Eye (tissue), 1 donor: Measurements from ENCODE around the gene PLTP.
"Not testable (repeated sequence)": the region's sequence is repeated elsewhere in the genome, so short reads cannot be mapped to it uniquely, and the experiment has no call there.

Source experiments
- DNase-seq: peaks from one replicate; pipeline ENCODE4 v3.0.0-alpha.2; 2015

PLTP gene

DNA sequence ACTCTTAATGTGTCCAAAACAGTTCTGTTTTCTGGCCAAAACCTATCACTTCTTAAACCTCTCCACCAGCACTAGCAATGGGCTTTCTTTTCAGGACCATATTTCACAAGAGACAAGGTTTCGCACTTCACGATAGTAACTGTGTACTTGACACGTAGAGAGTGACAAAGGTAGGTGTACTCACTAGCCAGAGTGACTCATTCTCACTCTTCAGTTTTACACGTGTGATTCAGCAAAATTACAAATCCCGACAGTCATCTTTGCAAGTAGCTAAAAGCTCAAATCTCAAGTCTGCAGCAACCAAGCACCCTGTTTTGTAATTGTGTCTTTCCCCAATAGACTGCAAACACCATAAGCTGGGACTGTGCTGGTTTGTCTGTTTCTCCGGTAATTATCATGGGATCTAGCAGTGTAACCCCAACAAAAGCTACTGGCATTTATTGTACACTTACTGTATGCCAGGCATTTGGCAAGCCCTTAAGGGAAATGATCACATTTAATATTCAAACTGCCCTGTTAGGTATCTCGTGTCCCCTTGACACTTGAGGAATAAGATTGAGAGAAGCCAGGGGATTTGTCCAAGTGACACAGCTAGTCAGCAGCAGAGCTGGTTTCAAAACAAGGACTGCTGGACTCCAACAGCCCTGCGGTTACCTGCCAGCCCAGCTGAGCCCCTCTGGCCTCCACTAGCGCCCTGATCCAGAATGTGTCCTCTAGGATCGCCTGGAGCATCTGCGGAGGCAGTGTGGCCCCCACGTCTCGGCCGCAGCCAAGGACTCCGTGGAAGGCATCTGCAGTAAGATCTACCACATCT, 32.4 kb upstream of the PLTP start:
- DNase-seq, result no peak

DNA sequence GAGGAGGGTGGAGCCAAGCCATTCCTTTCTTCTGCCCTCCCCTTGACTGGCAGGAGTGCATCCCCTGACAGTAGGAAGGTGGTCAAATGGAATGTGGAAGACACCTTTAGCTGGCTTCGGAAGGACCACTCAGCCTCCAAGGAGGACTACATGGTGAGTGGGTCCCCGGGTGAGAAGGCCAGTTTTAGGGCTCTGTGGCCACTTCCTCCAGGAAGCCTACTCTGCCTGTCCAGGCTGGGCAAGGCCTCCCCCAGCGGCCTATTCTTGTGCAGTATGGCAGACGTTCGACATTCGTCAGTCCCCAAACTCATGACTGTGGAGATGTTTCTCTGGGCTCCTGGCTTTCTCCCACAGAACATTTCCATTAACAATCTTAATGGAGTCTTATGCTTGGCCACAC, 31.7 kb upstream of the PLTP start:
- no peak for DNase-seq

DNA sequence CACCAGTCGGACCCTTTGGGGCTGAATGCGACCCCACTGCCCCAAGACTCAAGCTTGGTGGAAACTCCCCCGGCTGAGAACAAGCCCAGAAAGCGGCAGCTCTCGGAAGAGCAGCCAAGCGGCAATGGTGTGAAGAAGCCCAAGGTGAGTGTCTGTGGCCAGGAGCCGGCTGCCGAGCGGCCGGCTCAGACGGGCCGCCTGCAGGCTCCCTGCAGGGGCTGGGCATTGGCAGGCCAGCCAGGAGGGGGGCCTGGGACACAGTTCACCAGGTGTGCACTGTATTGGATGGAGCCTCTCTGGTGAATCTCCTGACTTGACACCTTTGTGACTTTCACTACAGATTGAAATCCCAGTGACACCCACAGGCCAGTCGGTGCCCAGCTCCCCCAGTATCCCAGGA, 28.5 kb upstream of the PLTP start:
- DNase-seq, result no peak

DNA sequence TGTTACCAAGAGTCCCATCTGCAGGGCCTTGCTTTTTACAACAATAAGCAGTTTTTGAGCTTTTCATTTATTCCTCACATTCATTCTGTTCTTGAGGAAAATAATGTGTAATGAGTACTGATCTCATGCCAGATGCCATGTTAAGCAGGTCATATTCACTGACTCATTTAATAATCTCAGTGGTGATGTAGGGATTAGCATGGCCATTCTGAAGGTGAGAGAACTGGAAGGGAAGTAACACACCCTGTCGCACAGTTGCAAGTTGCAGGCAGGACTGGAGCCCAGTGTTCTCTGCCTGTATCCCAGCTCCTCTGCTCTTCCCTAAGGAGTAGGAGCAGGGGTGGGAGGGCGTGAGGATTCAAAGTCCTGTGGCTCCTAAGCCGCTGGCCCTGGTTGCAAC, 28.1 kb upstream of the PLTP start:
- no peak for DNase-seq

DNA sequence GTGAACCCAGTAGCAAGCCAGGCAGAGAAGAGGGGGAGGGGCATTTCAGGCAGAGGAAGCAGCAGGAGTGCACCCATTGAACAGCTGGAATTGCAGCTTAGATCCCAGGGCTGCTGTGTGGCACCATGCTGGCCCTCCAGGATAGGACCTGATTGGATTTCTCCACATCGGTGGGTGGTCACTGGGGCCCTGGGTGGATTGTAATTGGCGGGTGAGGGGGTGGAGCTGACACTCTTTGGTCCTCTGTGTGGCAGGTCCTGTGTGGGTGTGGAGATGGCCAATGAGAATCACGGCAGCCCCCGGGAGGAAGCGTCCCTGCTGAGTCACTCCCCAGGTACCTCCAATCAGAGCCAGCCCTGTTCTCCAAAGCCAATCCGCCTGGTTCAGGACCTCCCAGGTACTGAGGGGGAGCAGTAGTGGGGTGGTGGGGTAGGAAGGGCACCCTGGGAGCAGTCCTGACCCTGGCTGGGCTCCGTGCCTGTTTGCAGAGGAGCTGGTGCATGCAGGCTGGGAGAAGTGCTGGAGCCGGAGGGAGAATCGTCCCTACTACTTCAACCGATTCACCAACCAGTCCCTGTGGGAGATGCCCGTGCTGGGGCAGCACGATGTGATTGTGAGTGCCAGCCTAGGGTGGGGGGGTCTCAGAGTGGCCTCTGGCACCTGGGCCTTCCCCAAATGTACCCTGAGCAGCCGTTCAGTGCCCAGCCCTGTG, 26.9 kb upstream of the PLTP start:
- no peak for DNase-seq

DNA sequence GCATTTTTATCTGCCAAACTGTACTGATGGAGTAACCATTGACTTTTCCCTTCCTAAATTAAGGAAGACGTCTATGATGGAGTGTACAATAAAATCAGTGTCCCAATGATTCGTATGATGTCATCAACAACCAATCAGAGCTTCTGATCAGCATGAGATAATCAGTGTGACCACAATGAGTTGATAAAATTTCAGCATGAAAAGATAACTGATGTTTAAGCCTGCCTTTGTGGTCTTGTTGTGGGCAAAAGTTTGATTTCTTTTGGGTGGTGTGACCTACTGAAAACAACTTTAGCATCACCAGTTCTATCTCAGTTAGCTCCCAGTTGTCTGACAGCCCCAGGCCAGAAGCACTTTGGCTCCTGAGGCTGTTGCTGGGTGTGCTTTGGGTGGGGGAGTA, 25.8 kb upstream of the PLTP start:
- no peak for DNase-seq

DNA sequence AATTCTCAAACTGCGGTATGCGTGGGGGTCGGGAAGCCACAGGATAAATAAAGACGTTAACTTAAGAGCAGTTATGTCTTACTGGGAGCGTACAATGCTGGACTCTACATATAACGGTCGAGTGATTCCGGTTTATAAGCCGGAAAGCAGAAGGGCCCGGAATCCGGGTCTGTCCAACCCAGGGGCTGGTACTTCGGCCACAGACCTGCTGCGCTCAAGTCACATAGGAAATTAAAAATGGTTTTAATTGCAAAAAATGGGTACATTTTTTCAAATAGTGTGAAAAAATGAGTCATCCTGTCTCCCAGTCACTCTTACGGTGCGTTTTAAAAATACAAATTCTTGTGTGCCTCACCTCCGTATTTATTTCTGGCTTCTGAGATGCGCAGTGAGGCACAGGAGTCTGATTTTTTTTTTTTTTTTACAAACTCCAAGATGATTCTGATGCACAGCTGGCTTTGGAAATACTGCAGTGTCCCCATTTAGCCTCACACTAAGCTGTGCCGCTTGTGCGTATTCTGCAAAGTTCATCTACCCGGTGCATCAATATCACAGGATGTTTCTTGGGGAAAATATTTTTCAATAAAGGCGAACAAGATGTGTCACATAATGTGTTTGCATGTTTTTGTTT, 23.6 kb upstream of the PLTP start:
- no peak for DNase-seq

DNA sequence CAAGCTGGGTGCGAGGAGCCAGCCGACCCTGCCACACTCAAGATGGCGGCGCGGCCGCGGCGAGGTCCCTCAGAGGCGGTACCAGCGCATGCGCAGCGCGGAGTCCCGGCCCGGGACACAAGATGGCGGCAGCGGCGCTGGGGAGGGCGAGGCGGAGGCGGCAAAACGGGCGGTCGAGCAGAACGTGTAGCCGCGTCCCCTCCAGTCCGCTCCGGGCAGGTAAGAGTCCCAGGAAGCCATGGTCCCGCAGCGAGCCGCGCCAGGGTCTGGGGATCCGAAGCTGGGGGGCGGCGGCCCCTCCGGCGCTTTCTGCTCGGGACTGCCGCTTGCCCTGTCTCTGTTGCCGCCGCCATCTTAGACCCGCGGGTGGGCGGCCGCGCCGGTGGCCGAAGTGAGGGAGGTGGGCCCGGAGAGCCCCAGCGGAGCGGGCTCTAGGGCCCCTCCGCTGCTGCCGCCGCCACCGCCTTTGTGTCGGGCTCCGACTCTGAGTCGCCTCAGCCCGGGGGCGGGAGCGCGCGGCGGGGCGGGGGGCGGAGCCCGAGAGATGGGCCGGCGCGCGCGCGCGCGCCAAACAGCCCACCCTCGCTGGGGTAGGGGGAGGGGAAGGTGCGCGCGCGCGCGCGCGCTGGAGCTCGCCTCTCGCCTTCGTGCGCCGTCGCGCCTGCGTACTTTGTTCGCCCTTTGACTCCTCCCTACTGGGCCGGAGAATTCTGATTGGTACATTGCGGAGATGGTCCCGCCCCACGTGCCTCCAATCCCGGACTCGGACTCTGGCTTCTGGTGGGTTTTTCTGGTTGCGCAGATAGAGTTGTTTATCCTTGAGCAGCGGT, 22.8 kb upstream of the PLTP start, which contains the start of gene PCIF1:
Gene PCIF1, plus strand, starts transcription at position 98 of the 830 bp plus-strand sequence. CDS start 4,317 bp downstream, outside the sequence.
- DNase-seq, result peak; percentile 100

DNA sequence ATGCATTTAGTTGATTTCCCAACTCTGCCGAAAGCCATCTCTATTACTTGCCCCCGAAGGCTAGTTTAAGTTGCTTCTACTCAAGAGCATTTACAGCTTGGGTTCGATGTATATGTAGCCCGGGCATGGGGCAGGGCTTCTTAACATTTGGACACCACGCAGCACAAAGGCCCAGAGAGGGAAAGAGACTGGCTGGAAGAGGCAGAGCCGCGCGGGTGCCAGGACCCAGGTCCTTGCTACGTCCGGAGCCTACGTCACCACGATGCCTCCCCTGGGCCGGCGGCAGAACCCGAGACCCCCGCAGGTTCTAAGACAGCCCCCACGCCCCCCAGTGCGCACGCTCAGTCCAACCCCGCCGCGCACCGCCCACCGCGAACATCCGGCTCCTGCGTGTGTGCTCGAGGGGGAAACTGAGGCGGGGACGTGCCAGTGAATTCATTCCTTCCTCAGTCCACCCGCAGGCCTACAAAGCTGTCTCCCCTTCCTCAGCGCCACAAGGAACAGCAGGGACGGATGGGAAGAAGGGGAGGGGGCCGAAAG, 22.2 kb upstream of the PLTP start:
- DNase-seq, result no peak

DNA sequence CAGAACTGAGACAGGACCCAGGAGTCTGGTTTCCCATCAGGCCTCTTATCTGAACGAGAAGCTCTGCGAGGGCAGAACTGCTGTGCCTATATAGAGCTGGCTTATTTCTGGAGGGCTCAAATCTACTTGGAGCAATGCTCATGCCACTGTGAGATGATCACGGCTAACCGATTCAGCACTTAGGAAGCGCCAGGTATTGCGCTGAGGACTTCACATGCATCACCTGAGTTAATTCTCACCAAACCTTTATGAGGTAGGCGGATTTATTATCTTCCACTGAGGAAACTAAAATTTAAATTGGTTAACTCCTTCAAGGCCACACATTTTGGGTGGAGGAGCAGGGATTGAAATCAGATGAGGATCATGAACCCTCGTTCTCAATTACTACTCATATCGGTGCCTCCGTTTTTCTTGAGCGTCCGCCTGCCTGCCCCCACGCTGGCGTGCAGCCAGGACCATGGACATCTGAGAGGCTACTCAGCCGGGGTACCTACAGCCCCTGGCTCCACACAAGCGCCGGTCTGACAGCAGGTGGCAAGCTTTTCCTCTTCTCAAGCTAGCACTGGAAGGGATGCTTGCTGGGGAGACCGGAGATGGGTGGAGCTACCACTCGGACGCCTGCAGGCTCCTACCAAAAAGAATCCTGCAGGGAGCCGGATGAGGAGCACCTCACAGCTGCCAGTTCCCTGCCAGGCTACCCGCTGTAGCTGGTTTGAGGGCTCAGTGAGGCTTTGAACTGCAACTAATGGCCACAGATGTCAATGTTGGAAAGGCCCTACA, 21.5 kb upstream of the PLTP start:
- DNase-seq, result peak; percentile 84

DNA sequence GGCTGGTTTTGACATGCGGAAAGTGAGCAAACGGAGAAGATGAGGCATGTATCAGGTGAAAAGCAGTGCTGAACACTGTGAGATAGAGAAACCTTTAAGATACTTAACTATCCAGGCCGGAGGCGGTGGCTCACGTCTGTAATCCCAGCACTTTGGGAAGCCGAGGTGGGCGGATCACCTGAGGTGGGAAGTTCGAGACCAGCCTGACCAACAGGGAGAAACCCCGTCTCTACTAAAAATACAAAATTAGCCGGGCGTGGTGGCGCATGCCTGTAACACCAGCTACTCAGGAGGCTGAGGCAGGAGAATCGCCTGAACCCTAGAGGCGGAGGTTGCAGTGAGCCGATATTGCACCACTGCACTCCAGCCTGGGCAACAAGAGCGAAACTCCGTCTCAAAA, 19.7 kb upstream of the PLTP start:
- not testable (repeated sequence) for DNase-seq

DNA sequence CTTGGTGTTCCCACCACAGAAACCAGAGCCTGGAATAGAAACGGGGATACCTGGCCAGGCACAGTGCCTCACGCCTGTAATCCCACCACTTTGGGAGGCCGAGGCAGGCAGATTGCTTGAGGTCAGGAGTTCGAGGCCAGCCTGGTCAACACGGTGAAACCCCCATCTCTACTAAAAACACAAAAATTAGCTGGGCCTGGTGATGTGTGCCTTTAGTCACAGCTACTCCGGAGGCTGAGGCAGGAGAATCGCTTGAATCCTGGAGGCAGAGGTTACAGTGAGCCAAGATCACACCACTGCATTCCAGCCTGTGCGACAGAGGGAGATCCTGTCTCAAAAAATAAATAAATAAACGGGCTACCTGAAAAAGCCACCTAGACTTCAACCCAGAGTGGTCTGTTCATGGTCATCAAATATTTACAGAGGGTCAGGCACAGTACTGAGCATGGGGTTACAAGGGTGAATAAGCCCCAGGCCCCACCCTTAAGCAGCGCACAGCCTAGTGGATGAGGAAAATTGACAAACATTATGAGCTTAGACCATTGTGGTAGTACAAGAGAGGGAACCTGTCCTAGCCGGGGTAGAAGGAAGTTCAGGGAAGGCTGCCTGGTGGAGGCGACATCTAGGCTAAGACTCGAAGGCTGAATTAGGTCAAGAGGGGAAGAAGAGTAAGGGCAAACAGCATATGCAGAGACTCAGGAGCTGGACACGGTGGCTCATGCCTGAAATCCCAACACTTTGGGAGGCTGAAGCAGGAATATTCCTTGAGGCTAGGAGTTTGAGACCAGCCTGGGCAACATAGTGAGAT, 15.3 kb upstream of the PLTP start:
- no peak for DNase-seq

DNA sequence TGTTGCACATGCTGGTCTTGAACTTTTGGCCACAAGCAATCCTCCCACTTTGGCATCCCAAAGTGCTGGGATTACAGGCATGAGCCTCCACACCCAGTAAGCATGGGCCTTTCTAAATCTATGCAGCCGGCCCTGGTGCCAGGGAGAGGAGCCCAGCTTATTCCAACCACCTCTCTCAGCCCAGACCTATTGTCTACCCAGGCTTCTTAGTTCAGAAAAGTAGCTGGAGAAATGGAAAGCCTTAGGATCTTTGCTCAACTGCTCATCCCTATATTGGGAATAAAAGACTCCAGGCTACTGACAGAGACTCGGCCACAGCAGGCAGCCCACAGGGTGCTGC, 14.7 kb upstream of the PLTP start:
- DNase-seq, result no peak

DNA sequence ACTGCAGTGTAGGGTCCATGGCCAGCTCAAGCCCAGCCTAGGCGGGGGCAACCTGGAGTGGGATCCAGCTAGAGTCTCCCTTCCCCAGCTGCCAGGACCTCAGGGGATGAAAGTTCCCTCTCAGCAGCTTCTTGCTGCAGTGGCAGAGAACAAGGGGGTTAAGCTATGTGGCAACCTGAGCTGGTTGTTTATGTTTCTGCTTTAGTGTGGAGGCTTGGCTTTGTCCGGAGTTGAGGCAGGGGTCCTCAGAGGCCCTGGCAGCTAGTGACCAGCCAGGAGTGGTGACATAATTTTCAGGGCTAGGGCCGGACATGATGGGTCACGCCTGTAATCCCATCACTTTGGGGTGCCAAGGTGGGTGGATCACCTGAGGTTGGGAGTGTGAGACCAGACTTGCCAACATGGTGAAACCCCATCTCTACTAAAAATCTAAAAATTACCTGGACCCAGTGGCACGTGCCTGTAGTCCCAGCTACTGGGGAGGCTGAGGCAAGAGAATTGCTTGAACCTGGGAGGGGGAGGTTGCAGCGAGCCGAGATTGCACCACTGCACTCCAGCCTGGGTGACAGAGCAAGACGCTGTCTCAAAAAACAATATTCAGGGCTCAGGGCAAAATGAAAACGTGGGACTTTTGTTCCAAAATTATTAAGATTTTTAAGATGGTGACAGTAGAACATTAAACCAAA, 14.0 kb upstream of the PLTP start:
- DNase-seq, result no peak

DNA sequence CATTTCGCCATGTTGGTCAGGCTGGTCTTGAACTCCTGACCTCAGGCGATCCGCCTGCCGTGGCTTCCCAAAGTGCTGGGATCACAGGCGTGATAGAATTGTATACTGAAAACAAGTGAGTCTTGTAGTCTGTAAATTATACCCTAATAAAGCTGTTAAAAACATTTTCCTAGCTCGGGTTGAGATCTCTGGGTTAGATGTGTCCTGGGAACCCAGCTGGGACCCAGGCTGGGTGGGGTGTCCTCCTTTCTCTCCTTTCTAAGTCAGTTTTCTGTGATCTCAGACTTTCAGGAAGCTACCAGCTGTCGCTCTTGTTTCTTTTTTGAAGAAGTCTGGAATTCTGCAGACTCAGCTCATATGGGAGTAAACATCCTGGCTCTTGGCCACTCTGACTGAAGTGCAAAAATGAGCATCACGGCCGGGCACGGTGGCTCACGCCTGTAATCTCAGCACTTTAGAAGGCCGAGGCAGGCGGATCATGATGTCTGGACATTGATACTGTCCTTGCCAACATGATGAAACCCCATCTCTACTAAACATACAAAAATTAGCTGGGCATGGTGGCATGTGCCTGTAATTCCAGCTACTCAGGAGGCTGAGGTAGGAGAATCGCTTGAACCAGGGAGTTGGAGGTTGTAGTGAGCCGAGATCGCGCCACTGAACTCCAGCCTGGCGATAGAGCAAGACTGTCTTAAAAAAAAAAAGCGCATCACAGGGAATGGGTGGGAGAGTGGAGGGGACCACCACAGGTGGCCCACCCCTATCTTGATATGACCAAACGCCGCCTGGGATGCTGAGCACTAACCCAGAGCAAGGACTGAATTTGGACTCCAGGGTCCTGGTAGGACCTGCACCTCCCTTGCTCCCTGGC, 12.7 kb upstream of the PLTP start:
- no peak for DNase-seq

DNA sequence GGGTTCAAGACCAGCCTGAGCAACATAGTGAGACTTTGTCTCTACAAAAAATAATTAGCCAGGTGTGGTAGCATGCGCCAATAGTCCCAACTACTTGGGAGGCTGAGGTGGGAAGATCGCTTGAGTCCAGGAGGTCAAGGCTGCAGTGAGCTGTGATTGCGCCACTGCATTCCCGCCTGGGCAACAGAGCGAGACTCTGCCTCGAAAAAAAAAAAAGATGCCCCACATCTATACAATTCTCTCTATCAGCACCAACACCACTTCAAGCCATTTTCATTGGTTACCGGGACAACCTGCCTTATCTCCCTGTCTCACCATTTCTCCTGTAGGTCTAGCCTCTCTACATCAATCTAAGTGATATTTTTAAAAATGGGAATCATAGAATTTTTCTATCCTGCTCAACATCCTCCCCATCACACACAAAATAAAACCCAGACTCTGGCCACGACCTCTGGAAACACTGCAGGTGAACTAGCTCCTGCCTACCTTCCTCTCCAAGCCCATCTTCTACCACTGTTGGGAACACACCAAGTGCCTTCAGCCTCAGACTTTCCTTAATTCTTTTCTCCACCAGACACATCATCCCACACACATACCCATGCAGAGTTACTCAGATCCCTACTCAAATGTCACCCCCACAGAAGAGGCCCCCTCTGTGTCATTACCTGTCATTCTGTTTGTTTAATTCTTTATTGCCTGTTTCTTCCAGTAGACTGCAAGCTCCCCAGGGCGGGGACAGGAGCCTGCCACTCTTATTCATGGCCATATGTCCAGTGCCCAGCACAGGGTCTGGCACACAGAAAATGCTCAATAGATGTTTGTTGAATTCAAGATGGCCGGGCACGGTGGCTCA, 9.6 kb upstream of the PLTP start:
- DNase-seq, result no peak

DNA sequence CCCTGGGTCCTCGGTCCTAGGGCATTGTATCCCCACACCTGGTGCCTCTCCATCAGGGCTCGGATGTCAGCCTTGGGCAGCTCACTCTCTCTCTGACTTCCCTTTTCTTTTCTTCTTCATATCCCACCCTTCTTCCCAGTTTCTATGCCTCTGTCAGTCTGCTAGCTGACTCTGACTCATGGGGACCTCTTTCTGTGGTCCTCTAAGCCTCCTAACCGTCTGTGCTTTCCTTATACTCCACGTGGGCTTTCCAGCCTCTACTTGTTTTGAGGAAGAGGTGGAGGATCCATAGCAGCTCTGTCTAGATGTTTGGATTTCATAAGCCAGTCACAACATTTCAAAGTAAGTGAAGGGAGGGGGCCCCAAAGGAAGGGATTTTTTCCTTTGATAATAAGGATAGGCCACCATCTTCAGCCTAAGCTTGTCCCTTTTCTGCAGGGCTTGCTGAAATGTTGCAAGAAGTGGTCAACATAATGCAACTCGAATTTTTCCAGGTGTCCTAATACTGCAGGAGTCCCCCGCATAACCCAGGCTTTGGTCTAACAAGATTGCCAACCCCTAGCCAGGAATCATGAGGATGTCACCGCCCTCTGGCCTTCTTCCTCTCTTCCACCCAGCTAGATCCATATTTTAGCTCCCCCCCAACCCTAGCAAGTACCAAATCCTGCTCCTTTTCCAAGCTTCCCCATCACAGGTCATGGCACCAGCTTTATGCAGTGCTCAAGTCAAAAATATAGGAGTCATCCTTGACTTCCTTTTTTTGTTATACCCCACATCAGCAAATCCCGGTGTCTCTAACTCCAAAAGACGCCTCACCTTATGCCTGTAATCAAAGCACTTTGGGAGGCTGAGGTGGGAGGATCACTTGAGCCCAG, 8.7 kb upstream of the PLTP start:
- DNase-seq, result no peak
